Mammary epithelial cell (primary cell): ENCODE data around the gene SEMA5A.

Experiments
- CTCF ChIP-seq, 2 donors: IDR thresholded peaks in 1 of 2; conservative IDR thresholded peaks in 1 of 2; 2 replicates each; pipeline ENCODE4 v1.5.1; 2011 to 2012; ENCODE audit warnings: inconsistent platforms in 2 of 2, low read length in 2 of 2, mild to moderate bottlenecking in 2 of 2, control low read depth in 1 of 2, low read depth in 1 of 2; ENCODE audit not compliant: insufficient read depth in 1 of 2; ENCODE audit errors: extremely low read depth in 1 of 2
- EZH2 ChIP-seq: IDR thresholded peaks from 2 replicates; pipeline ENCODE4 v1.6.1; 2012; ENCODE audit warnings: low read length, inconsistent platforms, borderline replicate concordance

- TF ChIP-seq CTCF (conservative IDR thresholded peaks at IDR 0.05 in 1 of 2, IDR thresholded peaks at IDR 0.05 in 1 of 2; ENCODE audit: extremely low read depth in 1 of 2, insufficient read depth in 1 of 2, low read depth in 1 of 2, low read length in 2 of 2): no peak
- TF ChIP-seq EZH2: no peak
These were observed 26.3 kb downstream of the SEMA5A start for GRCh38 chr5:9519537-9519936.
